GM12874 (cell line): Measurements from ENCODE around the gene IL6ST.

Experiments
- TF ChIP-seq, protein P1 (sequence below): IDR thresholded peaks from 2 replicates; pipeline ENCODE4 v1.5.1; 2011; ENCODE audit warnings: low read depth, mild to moderate bottlenecking, control low read depth, low read length, moderate library complexity; ENCODE audit not compliant: insufficient read depth

The IL6ST gene

GRCh38 chr5:56006600-56006999 is 11.8 kb upstream of the IL6ST start:
- TF ChIP-seq, protein P1, sequence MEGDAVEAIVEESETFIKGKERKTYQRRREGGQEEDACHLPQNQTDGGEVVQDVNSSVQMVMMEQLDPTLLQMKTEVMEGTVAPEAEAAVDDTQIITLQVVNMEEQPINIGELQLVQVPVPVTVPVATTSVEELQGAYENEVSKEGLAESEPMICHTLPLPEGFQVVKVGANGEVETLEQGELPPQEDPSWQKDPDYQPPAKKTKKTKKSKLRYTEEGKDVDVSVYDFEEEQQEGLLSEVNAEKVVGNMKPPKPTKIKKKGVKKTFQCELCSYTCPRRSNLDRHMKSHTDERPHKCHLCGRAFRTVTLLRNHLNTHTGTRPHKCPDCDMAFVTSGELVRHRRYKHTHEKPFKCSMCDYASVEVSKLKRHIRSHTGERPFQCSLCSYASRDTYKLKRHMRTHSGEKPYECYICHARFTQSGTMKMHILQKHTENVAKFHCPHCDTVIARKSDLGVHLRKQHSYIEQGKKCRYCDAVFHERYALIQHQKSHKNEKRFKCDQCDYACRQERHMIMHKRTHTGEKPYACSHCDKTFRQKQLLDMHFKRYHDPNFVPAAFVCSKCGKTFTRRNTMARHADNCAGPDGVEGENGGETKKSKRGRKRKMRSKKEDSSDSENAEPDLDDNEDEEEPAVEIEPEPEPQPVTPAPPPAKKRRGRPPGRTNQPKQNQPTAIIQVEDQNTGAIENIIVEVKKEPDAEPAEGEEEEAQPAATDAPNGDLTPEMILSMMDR, result no peak

- TF ChIP-seq, protein P1, result no peak
Measured at GRCh38 chr5:56006094-56006493, 11.3 kb upstream of the IL6ST start.

DNA sequence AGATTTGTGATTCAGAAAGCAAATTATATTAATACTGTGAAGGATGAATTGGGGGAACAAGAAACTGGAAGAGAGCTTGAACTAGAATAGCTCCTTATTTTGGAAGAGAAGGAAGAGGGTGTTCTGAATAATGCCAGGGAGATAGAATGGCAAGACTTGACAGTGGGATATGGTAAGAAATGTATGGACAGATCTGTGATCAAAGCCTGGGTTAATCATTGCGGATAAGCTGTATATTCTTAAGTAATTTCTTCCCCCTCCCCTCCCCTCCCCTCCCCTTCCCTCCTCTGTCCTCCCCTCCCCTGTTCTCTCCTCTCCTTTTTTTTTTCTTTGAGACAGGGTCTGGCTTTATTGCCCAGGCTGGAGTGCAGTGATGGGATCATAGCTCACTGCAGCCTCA is 10.1 kb upstream of the IL6ST start:
- TF ChIP-seq, protein P1, result no peak

GRCh38 chr5:56003679-56004078 is 8.9 kb upstream of the IL6ST start:
- TF ChIP-seq, protein P1, result no peak

GRCh38 chr5:56003179-56003578 is 8.4 kb upstream of the IL6ST start:
- TF ChIP-seq, protein P1, result no peak

DNA sequence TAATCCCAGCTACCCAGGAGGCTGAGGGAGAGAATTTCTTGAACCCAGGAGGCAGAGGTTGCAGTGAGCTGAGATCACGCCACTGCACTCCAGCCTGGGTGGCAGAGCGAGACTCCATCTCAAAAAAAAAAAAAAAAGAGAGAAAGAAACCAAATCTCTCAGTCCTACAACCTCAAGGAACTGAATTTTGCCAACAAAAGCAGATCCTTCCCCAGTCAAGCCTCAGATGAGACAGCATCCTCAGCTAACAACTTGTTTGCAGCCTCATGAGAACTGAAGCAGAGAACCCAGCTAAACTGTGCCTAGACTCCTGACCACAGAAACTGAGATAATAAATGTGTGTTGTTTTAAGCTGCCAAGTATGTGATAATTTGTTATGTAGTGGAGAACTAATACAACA is 7.5 kb upstream of the IL6ST start:
- TF ChIP-seq, protein P1, result no peak

DNA sequence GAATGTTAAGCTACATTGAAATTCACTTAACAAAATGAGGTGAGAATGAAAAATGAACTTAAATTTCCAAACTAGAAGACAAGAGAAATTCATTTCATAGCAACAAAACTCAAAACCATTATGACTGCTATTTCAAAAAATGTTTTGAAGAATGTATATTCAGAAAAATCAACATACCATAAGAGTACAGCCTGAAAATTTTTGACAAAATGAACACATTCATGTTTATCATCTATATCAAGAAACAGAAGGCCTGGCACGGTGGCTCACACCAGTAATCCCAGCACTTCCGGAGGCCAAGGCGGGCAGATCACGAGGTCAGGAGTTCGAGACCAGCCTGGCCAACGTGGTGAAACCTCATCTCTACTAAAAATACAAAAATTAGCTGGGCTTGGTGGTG is 4.2 kb upstream of the IL6ST start:
- TF ChIP-seq, protein P1, result no peak
